ENCODE results near the gene LTB4R.
A peak's percentile ranks its signal among the peaks of the same experiment; 100 is the strongest.
"Not testable (repeated sequence)": the region's sequence is repeated elsewhere in the genome, so short reads cannot be mapped to it uniquely, and the experiment has no call there.

Gene LTB4R

GRCh38 chr14:24347134-24347533, 35.8 kb downstream of the LTB4R start:
- no peak for DNase-seq (ENCODE audit: low spot score)

- no peak for DNase-seq (ENCODE audit: low spot score)
Observed at GRCh38 chr14:24348186-24348585, 36.9 kb downstream of the LTB4R start.

GRCh38 chr14:24349742-24350141, 38.4 kb downstream of the LTB4R start:
- no peak for DNase-seq (ENCODE audit: low spot score)

GRCh38 chr14:24351517-24351916, 40.2 kb downstream of the LTB4R start:
- no peak for DNase-seq (ENCODE audit: low spot score)

- DNase-seq (ENCODE audit: low spot score) = no peak
Observed at GRCh38 chr14:24353559-24354481, 42.5 kb downstream of the LTB4R start.

- DNase-seq (ENCODE audit: low spot score) = not testable (repeated sequence)
Observed at GRCh38 chr14:24354482-24354825, 43.2 kb downstream of the LTB4R start.

GRCh38 chr14:24355009-24355408, 43.7 kb downstream of the LTB4R start:
- DNase-seq (ENCODE audit: low spot score) = no peak

- no peak for DNase-seq (ENCODE audit: low spot score)
Observed at GRCh38 chr14:24356208-24356607, 44.9 kb downstream of the LTB4R start.

GRCh38 chr14:24360281-24360680, 49.0 kb downstream of the LTB4R start:
- no peak for DNase-seq (ENCODE audit: low spot score)

- no peak for DNase-seq (ENCODE audit: low spot score)
Observed at GRCh38 chr14:24361326-24361725, 50.0 kb downstream of the LTB4R start.

GRCh38 chr14:24362241-24362960, 51.1 kb downstream of the LTB4R start:
- no peak for DNase-seq (ENCODE audit: low spot score)

- DNase-seq (ENCODE audit: low spot score) = no peak
Observed at GRCh38 chr14:24363401-24363800, 52.1 kb downstream of the LTB4R start.

GRCh38 chr14:24364841-24365240, 53.5 kb downstream of the LTB4R start:
- no peak for DNase-seq (ENCODE audit: low spot score)

GRCh38 chr14:24365600-24366412, 54.5 kb downstream of the LTB4R start:
- peak; percentile 96 for DNase-seq (ENCODE audit: low spot score)

- DNase-seq (ENCODE audit: low spot score) = no peak
Observed at GRCh38 chr14:24366413-24366720, 55.1 kb downstream of the LTB4R start.

GRCh38 chr14:24366721-24367513, 55.6 kb downstream of the LTB4R start:
- peak; percentile 96 for DNase-seq (ENCODE audit: low spot score)
